GM19023 (cell line): ENCODE results near the gene PDPR.
"Not testable (repeated sequence)": the region's sequence is repeated elsewhere in the genome, so short reads cannot be mapped to it uniquely, and the experiment has no call there.

Experiments used
- ATAC-seq: cut with Tn5 transposase; IDR thresholded peaks from one replicate; pipeline ENCODE4 v1.9.1; 2021; ENCODE audit warnings: mild to moderate bottlenecking, moderate library complexity; ENCODE audit not compliant: unreplicated experiment

PDPR gene

GRCh38 chr16:70160821-70161220 is 46.7 kb downstream of the PDPR start:
- no peak for ATAC-seq

- no peak for ATAC-seq
Observed at GRCh38 chr16:70161350-70161749, 47.2 kb downstream of the PDPR start.

GRCh38 chr16:70162041-70162451 is 47.9 kb downstream of the PDPR start:
- ATAC-seq = no peak

GRCh38 chr16:70163596-70163995 is 49.5 kb downstream of the PDPR start:
- no peak for ATAC-seq

- not testable (repeated sequence) for ATAC-seq
Observed at GRCh38 chr16:70166688-70167087, 52.6 kb downstream of the PDPR start.

- ATAC-seq = not testable (repeated sequence)
Observed at GRCh38 chr16:70173212-70173837, 59.2 kb downstream of the PDPR start, which contains the start of gene CLEC18C. Gene CLEC18C (plus strand): TSS chr16:70173787. CDS start chr16:70174279, 492 bp downstream.

- not testable (repeated sequence) for ATAC-seq
Observed at GRCh38 chr16:70173916-70174315, 59.8 kb downstream of the PDPR start.

DNA sequence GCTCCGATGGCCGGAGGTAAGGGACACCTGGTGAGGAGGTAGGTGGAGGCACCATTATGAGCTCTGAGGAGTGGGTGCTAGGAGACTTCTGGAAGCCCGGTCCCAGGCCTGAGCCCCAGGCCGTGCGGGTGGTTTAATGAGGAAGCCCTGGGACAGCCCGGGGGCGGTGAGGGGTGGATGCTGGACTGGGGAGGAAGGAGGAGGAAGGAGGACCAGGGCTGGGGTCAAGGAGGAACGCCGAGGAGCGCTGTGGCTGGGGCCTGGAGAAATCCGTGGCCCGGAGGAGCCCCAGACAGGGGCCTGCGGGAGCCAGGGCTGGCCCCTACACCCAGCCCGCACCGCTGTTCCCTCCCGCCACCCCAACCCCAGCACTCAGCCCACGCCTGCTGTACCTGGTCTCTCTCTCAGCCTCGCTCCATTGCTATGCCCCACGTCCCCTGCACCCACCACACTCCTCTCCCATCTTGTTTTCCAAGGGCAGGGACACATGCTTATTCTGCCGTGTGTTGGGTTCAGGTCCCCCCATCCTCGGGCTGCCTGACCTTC is 60.3 kb downstream of the PDPR start:
- not testable (repeated sequence) for ATAC-seq

DNA sequence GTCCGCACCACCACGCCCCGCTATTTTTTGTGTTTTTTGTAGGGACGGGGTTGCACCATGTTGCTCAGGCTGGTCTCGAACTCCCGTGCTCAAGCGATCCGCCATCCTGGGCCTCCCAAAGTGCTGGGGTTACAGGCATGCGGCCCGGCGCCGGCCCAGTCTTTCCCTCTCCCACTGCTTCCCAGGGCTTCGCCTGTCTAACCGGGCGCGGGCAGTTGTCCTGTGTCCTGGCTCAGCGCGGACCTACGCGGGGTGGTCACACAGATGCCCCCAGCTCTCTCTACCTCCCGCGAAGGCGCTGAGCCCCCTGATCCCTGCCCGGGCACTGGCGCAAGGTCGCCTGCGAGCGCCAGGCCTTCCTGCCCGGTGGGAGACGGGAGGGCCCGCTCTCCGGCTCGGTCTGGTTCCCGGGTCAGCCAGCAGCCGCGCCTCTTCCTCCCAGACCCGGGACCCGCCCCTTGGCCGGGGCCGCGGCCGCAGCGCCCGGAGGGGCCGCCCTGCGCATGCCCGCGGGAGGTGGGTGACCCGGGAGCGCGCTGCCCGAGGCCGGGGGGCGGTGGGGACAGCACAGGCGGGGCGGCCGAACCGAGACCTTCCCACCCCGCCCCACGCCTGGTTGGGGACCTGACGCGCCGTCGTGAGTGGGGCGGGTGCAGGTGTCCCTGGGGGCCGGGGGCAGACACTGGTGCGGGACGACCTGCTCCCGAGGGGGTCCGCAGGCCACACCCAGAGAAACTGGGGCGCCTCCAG is 73.9 kb downstream of the PDPR start:
- ATAC-seq = not testable (repeated sequence)

DNA sequence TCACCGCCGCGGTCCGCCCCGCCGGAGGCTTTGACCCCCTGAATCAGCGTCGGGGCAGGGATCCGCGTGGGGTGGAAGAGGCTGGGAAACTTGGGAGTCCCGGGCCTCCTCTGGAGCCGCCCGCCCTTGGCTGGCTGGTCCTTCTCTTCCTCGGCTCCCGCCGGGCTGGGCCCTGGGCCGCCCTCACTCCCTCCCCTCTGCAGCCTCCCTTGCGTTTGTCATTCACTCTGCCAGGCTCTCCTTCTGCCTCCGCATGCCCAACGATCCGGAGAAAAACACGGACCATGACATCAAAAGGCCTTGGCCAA is 74.4 kb downstream of the PDPR start:
- ATAC-seq = not testable (repeated sequence)

DNA sequence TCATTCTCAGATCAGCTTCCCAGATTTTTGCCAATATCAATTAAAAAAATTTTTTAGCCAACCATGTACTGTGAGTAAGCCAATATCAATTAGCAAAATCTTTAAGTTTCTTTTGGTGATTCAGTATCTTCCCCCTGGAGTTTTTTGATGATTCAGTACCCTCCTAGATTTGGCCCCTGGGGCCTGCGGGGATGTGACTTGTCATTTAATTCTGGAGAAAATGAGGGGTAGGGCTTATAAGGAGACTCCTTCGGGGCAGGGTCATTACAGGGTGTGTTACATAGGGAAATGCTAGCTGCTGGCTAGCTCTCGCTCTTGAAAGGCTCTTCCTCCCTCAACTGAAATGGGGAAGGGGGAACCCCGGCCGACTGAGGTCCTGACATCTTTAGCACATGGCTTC is 76.4 kb downstream of the PDPR start:
- ATAC-seq = not testable (repeated sequence)

DNA sequence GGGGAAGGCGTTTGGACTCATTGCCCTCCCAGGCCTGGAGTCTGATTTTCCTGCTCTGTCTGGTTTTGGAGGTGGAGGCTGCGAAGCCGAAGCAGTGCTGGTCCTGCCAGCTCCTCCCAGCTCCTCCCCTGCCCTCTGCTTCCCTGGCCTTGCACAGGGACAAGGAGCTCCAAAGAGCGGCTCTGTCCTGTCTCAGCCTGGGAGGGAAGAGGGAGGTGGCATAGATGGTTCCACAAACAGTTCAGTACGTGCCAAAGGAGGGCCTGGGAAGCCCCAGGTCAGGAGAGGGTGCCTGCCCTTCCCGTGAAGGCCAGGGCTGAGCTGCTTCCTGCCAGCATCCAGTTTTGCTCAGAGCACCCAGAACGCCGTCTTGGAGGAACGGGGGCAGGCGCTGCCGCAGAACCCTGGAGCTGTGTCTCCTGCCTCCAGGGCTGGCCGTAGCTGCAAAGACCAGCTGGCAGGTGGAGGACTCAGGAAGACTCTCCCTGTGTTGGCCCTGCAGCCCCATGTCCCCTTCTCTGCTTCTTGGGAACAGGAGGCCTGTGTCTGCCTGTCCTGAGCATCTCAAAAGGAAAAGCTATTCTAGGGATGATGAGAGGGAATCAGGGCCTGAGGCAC is 82.7 kb downstream of the PDPR start:
- not testable (repeated sequence) for ATAC-seq

DNA sequence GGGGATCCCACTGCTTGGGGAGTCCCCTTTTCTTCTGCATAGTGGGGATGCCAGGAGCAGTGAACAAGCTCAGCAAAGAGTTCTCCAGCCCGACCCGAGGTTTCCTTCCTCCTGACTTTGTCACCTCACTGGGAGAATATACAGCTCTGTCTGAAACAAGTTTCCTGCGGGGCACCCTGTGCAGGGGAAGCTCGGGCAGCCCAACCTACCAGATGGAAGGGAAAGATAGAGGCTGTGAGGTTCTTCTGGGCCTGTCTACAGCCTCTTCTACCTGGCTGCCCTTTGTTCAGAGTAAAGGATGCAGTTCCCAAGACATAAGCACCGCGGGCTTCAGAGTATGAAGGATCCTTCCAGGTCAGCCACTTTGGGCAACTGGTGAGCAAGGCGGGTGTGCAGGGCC is 83.5 kb downstream of the PDPR start:
- ATAC-seq = not testable (repeated sequence)

- not testable (repeated sequence) for ATAC-seq
Observed at GRCh38 chr16:70198230-70198629, 84.1 kb downstream of the PDPR start.

GRCh38 chr16:70198666-70199065 is 84.5 kb downstream of the PDPR start:
- ATAC-seq = not testable (repeated sequence)

GRCh38 chr16:70199170-70199569 is 85.0 kb downstream of the PDPR start:
- not testable (repeated sequence) for ATAC-seq

- not testable (repeated sequence) for ATAC-seq
Observed at GRCh38 chr16:70200063-70200462, 85.9 kb downstream of the PDPR start.

- ATAC-seq = not testable (repeated sequence)
Observed at GRCh38 chr16:70203508-70203907, 89.4 kb downstream of the PDPR start.

GRCh38 chr16:70204010-70204409 is 89.9 kb downstream of the PDPR start:
- not testable (repeated sequence) for ATAC-seq

GRCh38 chr16:70204668-70205405 is 90.7 kb downstream of the PDPR start:
- ATAC-seq = not testable (repeated sequence)

- ATAC-seq = not testable (repeated sequence)
Observed at GRCh38 chr16:70206382-70206781, 92.2 kb downstream of the PDPR start.
